ACC112 (cell line): Measurements from ENCODE around the gene CNTD1.
"Not testable (repeated sequence)": the region's sequence is repeated elsewhere in the genome, so short reads cannot be mapped to it uniquely, and the experiment has no call there.

Experiments used
- H2AFZ ChIP-seq: fragments of 200-600 bp; sonication (generic); one replicate; pipeline ENCODE4 v1.6.0; 2017; ENCODE audit warnings: antibody characterized with exemption, low read length; ENCODE audit not compliant: unreplicated experiment
- H3K27ac ChIP-seq: fragments of 200-600 bp; sonication (generic); 2 replicates; pipeline ENCODE4 v1.5.1; 2014; ENCODE audit warnings: low read depth, mild to moderate bottlenecking, antibody characterized with exemption, low read length, moderate library complexity
- H3K27me3 ChIP-seq: fragments of 200-600 bp; sonication (generic); 2 replicates; pipeline ENCODE4 v1.6.1; 2014; ENCODE audit warnings: mild to moderate bottlenecking, antibody characterized with exemption, low read length, moderate library complexity, mixed read lengths; ENCODE audit not compliant: insufficient read depth
- H3K36me3 ChIP-seq: fragments of 200-600 bp; sonication (generic); 2 replicates; pipeline ENCODE4 v1.6.1; 2016; ENCODE audit warnings: mild to moderate bottlenecking, antibody characterized with exemption, low read length, moderate library complexity, mixed read lengths; ENCODE audit not compliant: insufficient read depth
- H3K4me1 ChIP-seq: fragments of 200-600 bp; sonication (generic); one replicate; pipeline ENCODE4 v1.6.1; 2016; ENCODE audit warnings: low read length, mixed read lengths; ENCODE audit not compliant: insufficient read depth, unreplicated experiment, control insufficient read depth
- H3K4me3 ChIP-seq: fragments of 200-600 bp; sonication (generic); 2 replicates; pipeline ENCODE4 v1.5.1; 2014; ENCODE audit warnings: mild to moderate bottlenecking, low read depth, low read length
- H3K79me2 ChIP-seq: fragments of 200-600 bp; sonication (generic); one replicate; pipeline ENCODE4 v1.6.0; 2016; ENCODE audit warnings: low read length; ENCODE audit not compliant: control insufficient read depth, unreplicated experiment, insufficient read depth

CNTD1 gene

DNA sequence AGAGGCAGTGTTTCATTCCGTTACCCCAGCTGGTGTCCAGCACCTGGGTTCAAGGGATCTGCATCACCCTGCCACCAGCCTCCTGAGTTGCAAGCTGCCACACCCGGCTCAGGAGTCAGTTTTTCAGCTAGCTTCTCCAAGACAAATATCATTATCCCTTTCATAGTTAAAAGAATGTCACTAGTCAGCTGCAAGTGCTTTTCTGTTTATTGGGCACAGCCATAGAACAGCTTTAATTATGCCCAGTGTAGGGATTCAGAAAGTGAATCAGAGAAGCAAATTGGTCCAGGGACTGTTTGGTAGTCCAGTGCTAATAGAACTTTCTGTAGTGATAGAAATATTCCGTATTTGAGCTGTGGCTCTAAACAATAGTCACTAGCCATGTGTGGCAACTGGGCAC, 49.4 kb downstream of the CNTD1 start:
- 0 out of 2 replicates have a peak, but pooled peaks cover 5% of the 10 kb centered on the region for H3K36me3 ChIP-seq
- H3K4me1 ChIP-seq, result peaks cover 38% of the 10 kb centered on the region
- no peak overlapping the region for H3K27ac ChIP-seq
- H3K27me3 ChIP-seq, result no peaks in the 10 kb centered on the region
- H3K4me3 ChIP-seq, result no peak overlapping the region
- H2AFZ ChIP-seq, result no peak overlapping the region
- H3K79me2 ChIP-seq, result no peaks in the 10 kb centered on the region

DNA sequence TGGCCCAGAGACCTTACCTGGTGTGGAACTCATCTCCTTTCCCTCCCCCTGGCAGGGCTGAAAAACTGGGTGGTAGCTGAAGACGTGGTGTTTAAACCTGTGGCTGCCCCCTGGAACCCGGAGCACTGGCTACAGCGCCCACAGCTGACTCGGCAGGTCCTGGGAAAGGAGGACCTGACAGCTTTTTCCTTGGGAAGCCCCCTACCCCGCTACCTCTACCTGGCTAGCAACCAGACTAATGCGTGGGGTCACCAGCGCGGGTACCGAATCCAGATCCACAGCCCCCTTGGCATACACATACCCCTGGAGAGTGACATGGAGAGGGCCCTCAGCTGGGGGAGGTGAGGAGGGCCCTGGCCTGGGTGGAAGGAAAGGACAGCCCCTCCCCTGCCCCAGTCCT, 50.4 kb downstream of the CNTD1 start:
- H3K4me1 ChIP-seq, result peaks cover 35% of the 10 kb centered on the region
- H3K36me3 ChIP-seq, result 0 out of 2 replicates have a peak, but pooled peaks cover under 1% of the 10 kb centered on the region
- no peak overlapping the region for H3K4me3 ChIP-seq
- no peak overlapping the region for H3K27ac ChIP-seq
- no peaks in the 10 kb centered on the region for H3K27me3 ChIP-seq
- H2AFZ ChIP-seq, result no peak overlapping the region
- no peaks in the 10 kb centered on the region for H3K79me2 ChIP-seq

DNA sequence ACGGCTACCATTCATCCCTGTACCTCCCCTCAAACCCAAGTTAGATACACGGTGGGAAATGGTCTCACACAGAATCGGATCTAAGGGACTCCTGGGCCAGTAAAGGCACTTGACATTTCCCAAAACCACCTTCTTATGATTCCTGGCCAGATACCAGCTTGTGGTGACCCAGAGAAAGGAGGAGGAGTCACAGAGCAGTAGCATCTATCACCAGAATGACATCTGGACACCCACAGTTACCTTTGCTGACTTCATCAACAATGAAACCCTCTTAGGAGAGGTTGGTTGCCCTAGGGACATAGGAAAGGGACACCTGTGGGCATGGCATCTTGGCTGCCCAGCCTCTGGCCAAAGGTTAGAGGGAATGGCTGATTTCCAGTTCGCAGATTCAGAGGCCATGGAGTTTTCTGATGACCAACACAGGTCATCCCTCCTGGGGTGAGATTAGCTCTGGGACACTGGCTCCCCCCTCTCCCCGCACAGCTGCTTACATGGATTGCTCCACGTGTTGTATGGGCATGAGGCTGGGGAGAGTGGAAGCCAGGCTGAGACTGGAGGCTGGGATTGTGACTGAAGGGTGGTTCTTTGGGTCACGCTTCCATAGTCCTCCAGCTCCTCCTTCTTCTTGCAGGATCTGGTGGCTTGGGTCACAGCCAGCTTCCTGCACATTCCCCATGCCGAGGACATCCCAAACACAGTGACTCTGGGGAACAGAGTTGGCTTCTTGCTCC, 51.0 kb downstream of the CNTD1 start:
- Histone ChIP-seq H3K4me3 (no peak overlapping the region), H2AFZ (no peak overlapping the region), H3K27ac (no peak overlapping the region), H3K27me3 (no peaks in the 10 kb centered on the region), H3K36me3 (no peaks in the 10 kb centered on the region), H3K4me1 (peaks cover 34% of the 10 kb centered on the region), H3K79me2 (no peaks in the 10 kb centered on the region)

DNA sequence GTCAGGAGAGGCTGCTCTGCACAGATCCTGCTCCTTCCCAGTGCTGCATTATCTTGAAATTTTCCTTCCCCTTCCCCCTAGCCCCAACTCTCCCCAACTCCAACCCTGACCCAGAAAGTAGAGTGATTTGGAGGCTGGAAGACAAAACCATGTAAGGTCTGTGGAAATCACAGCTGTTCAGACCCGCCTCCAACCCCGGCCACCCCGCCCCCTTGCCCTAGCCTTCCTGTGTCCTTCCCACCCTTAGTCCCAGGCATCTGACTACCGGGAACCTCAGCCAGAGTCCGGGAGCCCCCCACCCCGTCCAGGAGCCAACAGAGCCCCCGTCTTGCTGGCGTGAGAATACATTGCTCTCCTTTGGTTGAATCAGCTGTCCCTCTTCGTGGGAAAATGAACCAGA, 52.3 kb downstream of the CNTD1 start, which contains the start of gene AOC3:
Gene AOC3, plus strand, starts transcription at position 246 of the 400 bp plus-strand sequence. Its CDS starts 145 bp downstream, at position 391.
- Histone ChIP-seq H3K4me3 (no peak within 1 kb of the TSS), H3K4me1 (peaks cover 25% of the 10 kb centered on the region), H3K27ac (no peak within 1 kb of the TSS), H3K79me2 (no peaks in the 10 kb centered on the region), H2AFZ (no peak within 1 kb of the TSS), H3K36me3 (no peaks in the 10 kb centered on the region), H3K27me3 (no peaks in the 10 kb centered on the region)

DNA sequence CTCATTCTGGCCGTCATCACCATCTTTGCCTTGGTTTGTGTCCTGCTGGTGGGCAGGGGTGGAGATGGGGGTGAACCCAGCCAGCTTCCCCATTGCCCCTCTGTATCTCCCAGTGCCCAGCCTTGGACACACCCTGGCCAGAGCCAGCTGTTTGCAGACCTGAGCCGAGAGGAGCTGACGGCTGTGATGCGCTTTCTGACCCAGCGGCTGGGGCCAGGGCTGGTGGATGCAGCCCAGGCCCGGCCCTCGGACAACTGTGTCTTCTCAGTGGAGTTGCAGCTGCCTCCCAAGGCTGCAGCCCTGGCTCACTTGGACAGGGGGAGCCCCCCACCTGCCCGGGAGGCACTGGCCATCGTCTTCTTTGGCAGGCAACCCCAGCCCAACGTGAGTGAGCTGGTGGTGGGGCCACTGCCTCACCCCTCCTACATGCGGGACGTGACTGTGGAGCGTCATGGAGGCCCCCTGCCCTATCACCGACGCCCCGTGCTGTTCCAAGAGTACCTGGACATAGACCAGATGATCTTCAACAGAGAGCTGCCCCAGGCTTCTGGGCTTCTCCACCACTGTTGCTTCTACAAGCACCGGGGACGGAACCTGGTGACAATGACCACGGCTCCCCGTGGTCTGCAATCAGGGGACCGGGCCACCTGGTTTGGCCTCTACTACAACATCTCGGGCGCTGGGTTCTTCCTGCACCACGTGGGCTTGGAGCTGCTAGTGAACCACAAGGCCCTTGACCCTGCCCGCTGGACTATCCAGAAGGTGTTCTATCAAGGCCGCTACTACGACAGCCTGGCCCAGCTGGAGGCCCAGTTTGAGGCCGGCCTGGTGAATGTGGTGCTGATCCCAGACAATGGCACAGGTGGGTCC, 52.9 kb downstream of the CNTD1 start:
- not testable (repeated sequence) for H2AFZ ChIP-seq, H3K79me2 ChIP-seq, H3K27me3 ChIP-seq, H3K4me3 ChIP-seq, H3K36me3 ChIP-seq, H3K27ac ChIP-seq
- H3K4me1 ChIP-seq, result peaks cover 19% of the 10 kb centered on the region

DNA sequence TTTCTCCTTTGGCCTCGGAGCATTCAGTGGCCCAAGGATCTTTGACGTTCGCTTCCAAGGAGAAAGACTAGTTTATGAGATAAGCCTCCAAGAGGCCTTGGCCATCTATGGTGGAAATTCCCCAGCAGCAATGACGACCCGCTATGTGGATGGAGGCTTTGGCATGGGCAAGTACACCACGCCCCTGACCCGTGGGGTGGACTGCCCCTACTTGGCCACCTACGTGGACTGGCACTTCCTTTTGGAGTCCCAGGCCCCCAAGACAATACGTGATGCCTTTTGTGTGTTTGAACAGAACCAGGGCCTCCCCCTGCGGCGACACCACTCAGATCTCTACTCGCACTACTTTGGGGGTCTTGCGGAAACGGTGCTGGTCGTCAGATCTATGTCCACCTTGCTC, 53.7 kb downstream of the CNTD1 start:
- no peak overlapping the region for H3K4me3 ChIP-seq
- no peak overlapping the region for H2AFZ ChIP-seq
- no peaks in the 10 kb centered on the region for H3K79me2 ChIP-seq
- H3K27ac ChIP-seq, result no peak overlapping the region
- H3K4me1 ChIP-seq, result peaks cover 11% of the 10 kb centered on the region
- no peaks in the 10 kb centered on the region for H3K36me3 ChIP-seq
- H3K27me3 ChIP-seq, result no peaks in the 10 kb centered on the region

DNA sequence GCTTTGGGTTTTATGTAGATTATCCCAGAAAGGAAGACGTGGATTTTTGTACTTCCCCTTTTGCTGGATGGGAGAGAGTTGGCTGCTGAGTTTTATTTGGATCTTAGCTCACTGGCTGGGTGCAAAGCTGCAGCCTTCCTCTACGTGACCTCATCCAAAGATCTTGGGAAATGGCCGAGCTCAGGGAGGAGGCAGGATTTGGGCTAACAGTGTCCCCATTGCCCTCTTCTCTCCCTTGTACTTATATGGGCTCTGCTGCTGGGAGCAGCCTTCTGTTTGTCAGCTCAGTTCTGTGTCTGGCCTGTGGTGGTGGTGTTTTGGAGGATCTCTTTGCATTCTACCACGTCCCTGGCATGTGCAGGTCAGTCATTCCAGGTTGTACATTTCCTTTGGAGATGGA, 54.3 kb downstream of the CNTD1 start:
- H3K79me2 ChIP-seq, result no peaks in the 10 kb centered on the region
- H3K4me3 ChIP-seq, result no peak overlapping the region
- H3K27ac ChIP-seq, result no peak overlapping the region
- no peaks in the 10 kb centered on the region for H3K36me3 ChIP-seq
- H2AFZ ChIP-seq, result no peak overlapping the region
- H3K4me1 ChIP-seq, result peaks cover 10% of the 10 kb centered on the region
- H3K27me3 ChIP-seq, result no peaks in the 10 kb centered on the region

GRCh38 chr17:42853597-42853967, 54.9 kb downstream of the CNTD1 start:
- Histone ChIP-seq H3K79me2 (no peaks in the 10 kb centered on the region), H3K27ac (no peak overlapping the region), H3K36me3 (no peaks in the 10 kb centered on the region), H3K4me3 (no peak overlapping the region), H3K27me3 (no peaks in the 10 kb centered on the region), H3K4me1 (peaks cover 10% of the 10 kb centered on the region), H2AFZ (no peak overlapping the region)

GRCh38 chr17:42853968-42854790, 55.5 kb downstream of the CNTD1 start:
- no peaks in the 10 kb centered on the region for H3K79me2 ChIP-seq
- H3K27ac ChIP-seq, result no peak overlapping the region
- H2AFZ ChIP-seq, result no peak overlapping the region
- H3K4me3 ChIP-seq, result no peak overlapping the region
- H3K4me1 ChIP-seq, result peaks cover 10% of the 10 kb centered on the region
- no peaks in the 10 kb centered on the region for H3K36me3 ChIP-seq
- no peaks in the 10 kb centered on the region for H3K27me3 ChIP-seq

DNA sequence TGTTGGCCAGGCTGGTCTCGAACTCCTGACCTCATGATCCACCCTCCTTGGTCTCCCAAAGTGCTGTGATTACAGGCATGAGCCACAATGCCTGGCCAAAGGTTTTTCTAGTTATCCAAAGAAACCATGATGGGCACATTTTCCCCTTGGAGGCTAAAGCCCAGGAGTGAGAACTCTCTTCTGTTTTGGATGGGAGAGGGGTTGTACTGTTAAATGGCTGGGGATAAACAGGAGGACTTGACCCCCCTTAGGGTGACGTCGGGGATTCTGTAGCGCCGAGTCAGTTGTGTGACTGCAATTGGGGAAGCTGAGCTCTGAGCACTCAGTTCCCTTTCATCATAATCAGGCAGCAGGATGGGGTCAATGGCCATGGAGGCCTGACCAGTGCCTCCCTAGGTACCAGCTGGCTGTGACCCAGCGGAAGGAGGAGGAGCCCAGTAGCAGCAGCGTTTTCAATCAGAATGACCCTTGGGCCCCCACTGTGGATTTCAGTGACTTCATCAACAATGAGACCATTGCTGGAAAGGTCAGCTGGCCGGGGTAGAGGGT, 56.5 kb downstream of the CNTD1 start:
- Histone ChIP-seq H3K27me3 (no peaks in the 10 kb centered on the region), H3K27ac (no peak overlapping the region), H3K4me1 (peaks cover 8% of the 10 kb centered on the region), H3K36me3 (no peaks in the 10 kb centered on the region), H3K4me3 (no peak overlapping the region), H2AFZ (no peak overlapping the region), H3K79me2 (no peaks in the 10 kb centered on the region)
